ENCODE results near the gene C5orf15.
"Not testable (repeated sequence)": the region's sequence is repeated elsewhere in the genome, so short reads cannot be mapped to it uniquely, and the experiment has no call there.

Gene C5orf15

DNA sequence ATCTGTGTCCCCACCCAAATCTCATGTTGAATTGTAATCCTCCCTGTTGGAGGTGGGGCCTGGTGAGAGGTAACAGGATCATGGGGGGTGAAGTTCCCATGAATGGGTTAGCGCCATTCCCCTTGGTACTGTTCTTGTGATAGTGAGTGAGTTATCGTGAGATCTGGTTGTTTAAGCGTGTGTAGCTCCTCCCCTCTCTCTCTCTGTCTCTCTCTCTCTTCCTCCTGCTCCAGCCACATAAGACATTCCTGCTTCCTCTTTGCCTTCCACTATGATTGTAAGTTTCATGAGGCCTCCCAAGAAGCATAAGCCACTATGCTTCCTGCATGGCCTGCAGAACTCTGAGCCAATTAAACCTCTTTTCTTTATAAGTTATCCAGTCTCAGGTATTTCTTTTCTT lies 28.8 kb downstream of the C5orf15 start:
- TF ChIP-seq, protein P1, sequence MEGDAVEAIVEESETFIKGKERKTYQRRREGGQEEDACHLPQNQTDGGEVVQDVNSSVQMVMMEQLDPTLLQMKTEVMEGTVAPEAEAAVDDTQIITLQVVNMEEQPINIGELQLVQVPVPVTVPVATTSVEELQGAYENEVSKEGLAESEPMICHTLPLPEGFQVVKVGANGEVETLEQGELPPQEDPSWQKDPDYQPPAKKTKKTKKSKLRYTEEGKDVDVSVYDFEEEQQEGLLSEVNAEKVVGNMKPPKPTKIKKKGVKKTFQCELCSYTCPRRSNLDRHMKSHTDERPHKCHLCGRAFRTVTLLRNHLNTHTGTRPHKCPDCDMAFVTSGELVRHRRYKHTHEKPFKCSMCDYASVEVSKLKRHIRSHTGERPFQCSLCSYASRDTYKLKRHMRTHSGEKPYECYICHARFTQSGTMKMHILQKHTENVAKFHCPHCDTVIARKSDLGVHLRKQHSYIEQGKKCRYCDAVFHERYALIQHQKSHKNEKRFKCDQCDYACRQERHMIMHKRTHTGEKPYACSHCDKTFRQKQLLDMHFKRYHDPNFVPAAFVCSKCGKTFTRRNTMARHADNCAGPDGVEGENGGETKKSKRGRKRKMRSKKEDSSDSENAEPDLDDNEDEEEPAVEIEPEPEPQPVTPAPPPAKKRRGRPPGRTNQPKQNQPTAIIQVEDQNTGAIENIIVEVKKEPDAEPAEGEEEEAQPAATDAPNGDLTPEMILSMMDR (IDR thresholded peaks at IDR 0.05; ENCODE audit: low read length), result no peak
- TF ChIP-seq EZH2 (IDR thresholded peaks at IDR 0.05; ENCODE audit: borderline replicate concordance, low read length), result no peak
- no peak overlapping the region for H3K9ac ChIP-seq (ENCODE audit: low read length)
- no peak overlapping the region for H2AFZ ChIP-seq (ENCODE audit: low read length)
- no peaks in the 10 kb centered on the region for H3K9me2 ChIP-seq (ENCODE audit: low read depth, low read length)
- H3K27ac ChIP-seq (ENCODE audit: low read depth, low read length, poor library complexity, severe bottlenecking), result no peak overlapping the region
- H3K4me3 ChIP-seq (ENCODE audit: low read depth, low read length, poor library complexity, severe bottlenecking), result no peak overlapping the region
- H3K27me3 ChIP-seq (ENCODE audit: insufficient read depth, low read length), result peaks cover 3% of the 10 kb centered on the region; the same call in 1 of the 2 replicates
- H3K36me3 ChIP-seq (ENCODE audit: insufficient read depth, low read length), result no peaks in the 10 kb centered on the region
- H3K79me2 ChIP-seq (ENCODE audit: insufficient read depth, low read length), result no peaks in the 10 kb centered on the region
- peaks cover 6% of the 10 kb centered on the region for H3K4me1 ChIP-seq (ENCODE audit: insufficient read depth, low read length, severe bottlenecking)
- H3F3A ChIP-seq (ENCODE audit: insufficient read depth, low read length), result no peaks in the 10 kb centered on the region
- H3K9me3 ChIP-seq (ENCODE audit: low read length), result no peaks in the 10 kb centered on the region
- no peaks in the 10 kb centered on the region for H4K20me1 ChIP-seq (ENCODE audit: insufficient read depth, low read length)
- no peak overlapping the region for H3K4me2 ChIP-seq (ENCODE audit: low read length)

DNA sequence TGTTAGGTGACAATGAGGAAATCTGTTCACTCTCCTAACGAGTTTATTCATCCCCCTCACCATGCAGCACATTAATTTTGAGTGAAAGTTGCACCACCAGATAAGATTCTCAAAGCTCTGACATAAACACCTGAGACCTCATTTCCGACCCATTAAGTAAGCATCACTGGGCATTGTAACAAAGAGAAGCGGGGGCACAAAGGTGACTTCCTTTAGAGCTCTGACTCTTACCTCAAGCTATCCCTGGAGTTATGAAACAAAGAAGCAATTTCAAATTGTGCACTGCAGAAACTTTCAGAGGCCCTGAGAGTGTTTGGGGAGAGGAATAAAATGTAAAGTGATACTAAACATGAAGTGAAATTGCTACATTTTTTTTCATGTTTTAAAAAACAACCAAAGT lies 29.5 kb downstream of the C5orf15 start:
- no peak overlapping the region for H2AFZ ChIP-seq (ENCODE audit: low read length)
- no peak overlapping the region for H3K4me2 ChIP-seq (ENCODE audit: low read length)
- H3K9me3 ChIP-seq (ENCODE audit: low read length), result no peaks in the 10 kb centered on the region
- no peaks in the 10 kb centered on the region for H3F3A ChIP-seq (ENCODE audit: insufficient read depth, low read length)
- H3K27me3 ChIP-seq (ENCODE audit: insufficient read depth, low read length), result peaks cover 4% of the 10 kb centered on the region; the same call in 1 of the 2 replicates
- H3K4me1 ChIP-seq (ENCODE audit: insufficient read depth, low read length, severe bottlenecking), result peaks cover 6% of the 10 kb centered on the region
- H3K79me2 ChIP-seq (ENCODE audit: insufficient read depth, low read length), result no peaks in the 10 kb centered on the region
- H3K27ac ChIP-seq (ENCODE audit: low read depth, low read length, poor library complexity, severe bottlenecking), result no peak overlapping the region
- H4K20me1 ChIP-seq (ENCODE audit: insufficient read depth, low read length), result no peaks in the 10 kb centered on the region
- H3K9me2 ChIP-seq (ENCODE audit: low read depth, low read length), result no peaks in the 10 kb centered on the region
- no peak overlapping the region for H3K4me3 ChIP-seq (ENCODE audit: low read depth, low read length, poor library complexity, severe bottlenecking)
- no peak overlapping the region for H3K9ac ChIP-seq (ENCODE audit: low read length)
- H3K36me3 ChIP-seq (ENCODE audit: insufficient read depth, low read length), result no peaks in the 10 kb centered on the region
- TF ChIP-seq, protein P1 (IDR thresholded peaks at IDR 0.05; ENCODE audit: low read length), result no peak

GRCh38 chr5:133938039-133938821 lies 30.2 kb downstream of the C5orf15 start:
- H3K4me1 ChIP-seq (ENCODE audit: insufficient read depth, low read length, severe bottlenecking), result peaks cover 6% of the 10 kb centered on the region
- H3K9ac ChIP-seq (ENCODE audit: low read length), result no peak overlapping the region
- H3K27ac ChIP-seq (ENCODE audit: low read depth, low read length, poor library complexity, severe bottlenecking), result no peak overlapping the region
- no peaks in the 10 kb centered on the region for H3K79me2 ChIP-seq (ENCODE audit: insufficient read depth, low read length)
- H3K36me3 ChIP-seq (ENCODE audit: insufficient read depth, low read length), result no peaks in the 10 kb centered on the region
- H4K20me1 ChIP-seq (ENCODE audit: insufficient read depth, low read length), result no peaks in the 10 kb centered on the region
- H3K9me2 ChIP-seq (ENCODE audit: low read depth, low read length), result no peaks in the 10 kb centered on the region
- no peaks in the 10 kb centered on the region for H3F3A ChIP-seq (ENCODE audit: insufficient read depth, low read length)
- H3K27me3 ChIP-seq (ENCODE audit: insufficient read depth, low read length), result peaks cover 4% of the 10 kb centered on the region; the same call in 1 of the 2 replicates
- H2AFZ ChIP-seq (ENCODE audit: low read length), result no peak overlapping the region
- H3K9me3 ChIP-seq (ENCODE audit: low read length), result no peaks in the 10 kb centered on the region
- no peak overlapping the region for H3K4me2 ChIP-seq (ENCODE audit: low read length)
- H3K4me3 ChIP-seq (ENCODE audit: low read depth, low read length, poor library complexity, severe bottlenecking), result no peak overlapping the region
- TF ChIP-seq, protein P1 (IDR thresholded peaks at IDR 0.05; ENCODE audit: low read length), result no peak
- TF ChIP-seq EZH2 (IDR thresholded peaks at IDR 0.05; ENCODE audit: borderline replicate concordance, low read length), result no peak

- H3K4me1 ChIP-seq (ENCODE audit: insufficient read depth, low read length, severe bottlenecking); H3K4me3 ChIP-seq (ENCODE audit: low read depth, low read length, poor library complexity, severe bottlenecking); H2AFZ ChIP-seq (ENCODE audit: low read length); H3F3A ChIP-seq (ENCODE audit: insufficient read depth, low read length); H4K20me1 ChIP-seq (ENCODE audit: insufficient read depth, low read length); H3K9ac ChIP-seq (ENCODE audit: low read length); H3K27ac ChIP-seq (ENCODE audit: low read depth, low read length, poor library complexity, severe bottlenecking); H3K9me3 ChIP-seq (ENCODE audit: low read length); H3K36me3 ChIP-seq (ENCODE audit: insufficient read depth, low read length); H3K9me2 ChIP-seq (ENCODE audit: low read depth, low read length); H3K27me3 ChIP-seq (ENCODE audit: insufficient read depth, low read length); H3K4me2 ChIP-seq (ENCODE audit: low read length); H3K79me2 ChIP-seq (ENCODE audit: insufficient read depth, low read length): not testable (repeated sequence)
Observed at GRCh38 chr5:133937628-133938027, 30.8 kb downstream of the C5orf15 start.

Data from OCI-LY1 (cell line).